Sigmoid colon (tissue), 4 donors: Measurements from ENCODE around the gene ERO1B.

ENCODE experiments used
- CTCF ChIP-seq, 4 experiments: fragments of 450-650 bp in 3 of 4; fragments of 200-600 bp in 1 of 4; IDR thresholded peaks; one replicate each; pipeline ENCODE4 v1.5.1; 2016 to 2019; ENCODE audit warnings: antibody characterized with exemption in 4 of 4, mild to moderate bottlenecking in 3 of 4, moderate library complexity in 2 of 4
- POLR2A ChIP-seq, 2 donors: fragments of 450-650 bp; IDR thresholded peaks; one replicate each; pipeline ENCODE4 v1.6.1; 2016; ENCODE audit warnings: antibody characterized with exemption in 2 of 2, mild to moderate bottlenecking in 2 of 2, moderate library complexity in 2 of 2
- POLR2AphosphoS5 ChIP-seq, 4 donors: sonication (generic); formaldehyde crosslinking; IDR thresholded peaks; one replicate each; pipeline ENCODE4 v1.6.1; 2017; ENCODE audit warnings: antibody characterized with exemption in 4 of 4

GRCh38 chr1:236209185-236209584 is 72.6 kb downstream of the ERO1B start:
- TF ChIP-seq CTCF (IDR thresholded peaks at IDR 0.05) (no peak), POLR2A (IDR thresholded peaks at IDR 0.05) (no peak), POLR2AphosphoS5 (IDR thresholded peaks at IDR 0.05) (no peak)
